SU-DHL-6 (cell line): ENCODE data around the gene SHQ1.

Experiments used
- H2AFZ ChIP-seq: fragments of 200-600 bp; sonication (generic); 2 replicates; pipeline ENCODE4 v1.6.1; 2014; ENCODE audit warnings: low read depth, mild to moderate bottlenecking, moderate library complexity, mixed read lengths, antibody characterized with exemption, low read length; ENCODE audit not compliant: severe bottlenecking
- H3F3A ChIP-seq: fragments of 200-600 bp; shearing (Covaris generic); 2 replicates; pipeline ENCODE4 v1.6.0; 2016; ENCODE audit warnings: antibody characterized with exemption, mild to moderate bottlenecking; ENCODE audit not compliant: insufficient read depth
- H3K27ac ChIP-seq: fragments of 200-600 bp; sonication (generic); 2 replicates; pipeline ENCODE4 v1.5.1; 2016; ENCODE audit warnings: low read depth, mild to moderate bottlenecking, low read length, moderate library complexity, mixed read lengths
- H3K27me3 ChIP-seq: fragments of 200-600 bp; sonication (generic), shearing (Covaris generic); 2 replicates; pipeline ENCODE4 v1.6.0; 2014; ENCODE audit warnings: mild to moderate bottlenecking, low read length
- H3K36me3 ChIP-seq: fragments of 200-600 bp; sonication (generic); 2 replicates; pipeline ENCODE4 v1.6.1; 2014; ENCODE audit warnings: mild to moderate bottlenecking, low read length, mixed read lengths
- H3K4me2 ChIP-seq: fragments of 300-600, 200-600 bp; shearing (Covaris generic), sonication (generic); 2 replicates; pipeline ENCODE4 v1.6.0; 2014; ENCODE audit warnings: low read length, low read depth, mild to moderate bottlenecking; ENCODE audit not compliant: poor library complexity, severe bottlenecking
- H3K4me3 ChIP-seq: fragments of 200-600 bp; sonication (generic); 2 replicates; pipeline ENCODE4 v1.5.1; 2014; ENCODE audit warnings: antibody characterized with exemption, low read length, mild to moderate bottlenecking, mixed read lengths; ENCODE audit not compliant: insufficient read depth, poor library complexity, severe bottlenecking
- H3K79me2 ChIP-seq: fragments of 200-600 bp; sonication (generic); 2 replicates; pipeline ENCODE4 v1.6.1; 2014; ENCODE audit warnings: mild to moderate bottlenecking, low read length, moderate library complexity; ENCODE audit not compliant: insufficient read depth
- H3K9ac ChIP-seq: fragments of 200-600 bp; sonication (generic); 2 replicates; pipeline ENCODE4 v1.7.0; 2014; ENCODE audit warnings: mild to moderate bottlenecking, low read length
- H3K9me2 ChIP-seq: fragments of 200-600 bp; sonication (generic); replicated peaks from 2 replicates; pipeline ENCODE4 v1.6.1; 2014; ENCODE audit warnings: low read length; ENCODE audit not compliant: insufficient read depth
- H3K9me3 ChIP-seq: fragments of 200-600 bp; sonication (generic); 2 replicates; pipeline ENCODE4 v1.6.1; 2014; ENCODE audit warnings: low read length, mixed read lengths; ENCODE audit not compliant: insufficient read depth
- H4K20me1 ChIP-seq: fragments of 200-600 bp; sonication (generic); 2 replicates; pipeline ENCODE4 v1.6.1; 2014; ENCODE audit warnings: low read depth, mild to moderate bottlenecking, antibody characterized with exemption, low read length, moderate library complexity, mixed read lengths
- CTCF ChIP-seq: fragments of 200-600 bp; sonication (generic); IDR thresholded peaks from one replicate; pipeline ENCODE4 v1.5.1; 2017; ENCODE audit warnings: antibody characterized with exemption, mild to moderate bottlenecking, low read length, moderate library complexity; ENCODE audit not compliant: insufficient read depth, poor library complexity, severe bottlenecking
- EZH2phosphoT487 ChIP-seq: fragments of 200-600 bp; sonication (generic), shearing (Covaris generic); conservative IDR thresholded peaks from 2 replicates; pipeline ENCODE4 v1.6.1; 2018; ENCODE audit warnings: mild to moderate bottlenecking, antibody characterized with exemption, low read length, moderate library complexity, mixed read lengths

Gene SHQ1

DNA sequence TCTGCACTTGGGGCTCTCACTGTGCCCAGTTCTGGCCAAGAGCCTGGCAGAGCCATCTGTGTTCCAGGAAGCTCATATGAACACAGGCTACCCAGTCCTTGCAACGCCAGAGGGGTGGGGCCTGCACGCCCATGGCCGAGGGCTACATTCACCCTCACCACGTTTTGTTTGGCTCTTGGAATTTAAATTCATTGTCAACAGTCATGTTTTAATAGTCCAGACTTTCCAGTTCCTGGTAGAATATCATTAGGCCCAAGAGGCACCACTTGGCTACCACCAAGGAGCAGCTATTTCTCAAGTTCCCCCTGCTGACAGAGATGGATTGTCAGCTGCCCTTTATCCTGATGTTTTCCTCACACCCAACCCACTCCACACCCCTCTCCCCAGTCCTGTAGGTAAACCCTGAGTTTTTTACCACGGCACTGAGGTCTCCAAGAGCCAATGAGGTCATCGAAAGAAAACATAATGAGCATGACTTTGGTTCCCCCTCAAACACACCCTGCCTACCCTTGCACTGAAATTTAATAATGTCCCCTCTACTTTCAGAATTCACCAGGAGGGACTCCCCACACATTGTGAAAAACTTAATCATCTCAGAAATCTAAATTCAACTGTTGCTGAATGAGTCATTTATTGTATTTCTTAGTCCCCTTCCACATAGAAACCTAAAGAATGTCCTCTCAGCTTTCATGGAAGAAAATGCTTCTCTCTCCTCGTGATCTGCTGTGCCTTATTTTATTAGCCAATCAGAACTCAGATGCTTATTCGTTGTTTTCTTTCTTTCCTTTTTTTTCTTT lies 125.1 kb downstream of the SHQ1 start:
- H3K36me3 ChIP-seq, result no peaks in the 10 kb centered on the region
- no peaks in the 10 kb centered on the region for H4K20me1 ChIP-seq
- no peak overlapping the region for H3K4me3 ChIP-seq
- no peaks in the 10 kb centered on the region for H3K9me3 ChIP-seq
- no peak overlapping the region for H3K9ac ChIP-seq
- H3F3A ChIP-seq, result no peaks in the 10 kb centered on the region
- TF ChIP-seq CTCF, result no peak
- no peak for TF ChIP-seq EZH2phosphoT487
- no peak overlapping the region for H3K27ac ChIP-seq
- no peak overlapping the region for H3K4me2 ChIP-seq
- H3K27me3 ChIP-seq, result no peaks in the 10 kb centered on the region
- no peaks in the 10 kb centered on the region for H3K79me2 ChIP-seq
- H3K9me2 ChIP-seq, result no peaks in the 10 kb centered on the region
- no peak overlapping the region for H2AFZ ChIP-seq

GRCh38 chr3:72721683-72722381 lies 126.4 kb downstream of the SHQ1 start:
- no peak overlapping the region for H3K4me3 ChIP-seq
- H3F3A ChIP-seq, result no peaks in the 10 kb centered on the region
- H3K79me2 ChIP-seq, result no peaks in the 10 kb centered on the region
- TF ChIP-seq EZH2phosphoT487, result no peak
- no peak for TF ChIP-seq CTCF
- H3K27ac ChIP-seq, result no peak overlapping the region
- H3K27me3 ChIP-seq, result no peaks in the 10 kb centered on the region
- H2AFZ ChIP-seq, result no peak overlapping the region
- no peaks in the 10 kb centered on the region for H3K36me3 ChIP-seq
- H3K4me2 ChIP-seq, result no peak overlapping the region
- no peaks in the 10 kb centered on the region for H4K20me1 ChIP-seq
- no peak overlapping the region for H3K9ac ChIP-seq
- H3K9me2 ChIP-seq, result no peaks in the 10 kb centered on the region
- no peaks in the 10 kb centered on the region for H3K9me3 ChIP-seq

GRCh38 chr3:72720566-72720965 lies 127.7 kb downstream of the SHQ1 start:
- no peaks in the 10 kb centered on the region for H4K20me1 ChIP-seq
- H3K9ac ChIP-seq, result no peak overlapping the region
- no peaks in the 10 kb centered on the region for H3K36me3 ChIP-seq
- H2AFZ ChIP-seq, result no peak overlapping the region
- H3K9me3 ChIP-seq, result no peaks in the 10 kb centered on the region
- H3K27me3 ChIP-seq, result no peaks in the 10 kb centered on the region
- H3F3A ChIP-seq, result no peaks in the 10 kb centered on the region
- no peaks in the 10 kb centered on the region for H3K9me2 ChIP-seq
- H3K4me3 ChIP-seq, result no peak overlapping the region
- H3K79me2 ChIP-seq, result no peaks in the 10 kb centered on the region
- H3K27ac ChIP-seq, result no peak overlapping the region
- TF ChIP-seq CTCF, result no peak
- TF ChIP-seq EZH2phosphoT487, result no peak
- no peak overlapping the region for H3K4me2 ChIP-seq
